Spleen (tissue), 13 donors: ENCODE results near the gene SLC17A4. TPM values are rescaled to one million over a fixed set of nuclear protein-coding genes. Genes with fewer than 3 reads are reported as not detected.

Experiments used
- DNase-seq: peaks from one replicate; pipeline ENCODE4 v3.0.0-alpha.2; 2020
- H3K27ac ChIP-seq, 8 donors: fragments of 200-600 bp; sonication (generic) in 7 of 8; 1 replicate in 4 of 8; 2 replicates in 4 of 8; pipeline versions ENCODE4 v1.5.0 to v1.8.0; 2016 to 2021; ENCODE audit warnings: inconsistent platforms in 4 of 8, mild to moderate bottlenecking in 4 of 8, moderate library complexity in 1 of 8
- H3K27me3 ChIP-seq, 7 donors: fragments of 200-600 bp; sonication (generic) in 6 of 7; replicated peaks in 1 of 7; 1 replicate in 4 of 7; 2 replicates in 3 of 7; pipeline versions ENCODE4 v1.5.0 to v1.8.0; 2016 to 2021; ENCODE audit warnings: inconsistent platforms in 3 of 7, mild to moderate bottlenecking in 1 of 7
- H3K36me3 ChIP-seq, 6 donors: fragments of 200-600 bp; sonication (generic) in 5 of 6; 1 replicate in 4 of 6; 2 replicates in 2 of 6; pipeline versions ENCODE4 v1.5.0 to v1.8.0; 2016 to 2021; ENCODE audit warnings: inconsistent platforms in 2 of 6
- H3K4me1 ChIP-seq, 6 donors: fragments of 200-600 bp; sonication (generic) in 5 of 6; 1 replicate in 3 of 6; 2 replicates in 3 of 6; pipeline versions ENCODE4 v1.5.0 to v1.8.0; 2016 to 2021; ENCODE audit warnings: inconsistent platforms in 3 of 6
- H3K4me3 ChIP-seq, 8 donors: fragments of 200-600 bp; sonication (generic) in 7 of 8; 1 replicate in 4 of 8; 2 replicates in 4 of 8; pipeline versions ENCODE4 v1.5.0 to v1.8.0; 2016 to 2021; ENCODE audit warnings: inconsistent platforms in 4 of 8, mild to moderate bottlenecking in 4 of 8, moderate library complexity in 2 of 8
- H3K9me3 ChIP-seq, 8 donors: fragments of 200-600 bp; sonication (generic) in 7 of 8; 1 replicate in 4 of 8; 2 replicates in 4 of 8; pipeline versions ENCODE4 v1.5.0 to v1.8.0; 2016 to 2021; ENCODE audit warnings: inconsistent platforms in 4 of 8
- CTCF ChIP-seq, 11 experiments: fragments of 200-600 bp in 7 of 11; fragments of 450-650 bp in 4 of 11; sonication (generic) in 4 of 11; IDR thresholded peaks in 8 of 11; conservative IDR thresholded peaks in 3 of 11; 1 replicate in 7 of 11; 2 replicates in 4 of 11; pipeline versions ENCODE4 v1.4.0 to v1.8.0; 2016 to 2021; ENCODE audit warnings: antibody characterized with exemption in 11 of 11, inconsistent platforms in 4 of 11, mild to moderate bottlenecking in 1 of 11
- POLR2A ChIP-seq, 3 donors: fragments of 450-650 bp; IDR thresholded peaks; one replicate each; pipeline ENCODE4 v1.5.1; 2017; ENCODE audit warnings: antibody characterized with exemption in 3 of 3, mild to moderate bottlenecking in 1 of 3
- POLR2AphosphoS5 ChIP-seq, 3 donors: sonication (generic); formaldehyde crosslinking; IDR thresholded peaks; one replicate each; pipeline ENCODE4 v1.5.1; 2017; ENCODE audit warnings: antibody characterized with exemption in 3 of 3
- WGBS, 5 donors: extraction: QIAGEN DNeasy Blood & Tissue Kit in 3 of 5; methylation state at CpG; one replicate each; pipeline versions ENCODE4 v1.1.5 to v1.1.7; 2013 to 2018; 5-methylcytosine and 5-hydroxymethylcytosine counted together
- intact Hi-C: fragments of 100-400 bp; cut with DNase I; formaldehyde crosslinking; loops from one replicate; pipeline ENCODE4 v1.15.0; 2023; ENCODE audit warnings: low total_unique reads
- long read RNA-seq, 2 donors: transcript quantifications; one replicate each; lab custom pipeline, GENCODE V29; 2026
- polyA plus RNA-seq, 3 donors: library from polyadenylated mRNA; stranded (reverse); fragments of 200-250 nt; gene quantifications; one replicate each; pipeline ENCODE4 v1.2.1, GENCODE V29; 2013
- total RNA-seq, 7 donors: library from RNA; depleted of rRNA in 3 of 7; stranded (reverse); fragments of >200 nt in 3 of 7; fragmentation: NEBNext Ultra II Directional in 4 of 7; extraction: Animal tissue kit (Norgen Biotek cat#: 25700) in 4 of 7; gene quantifications; one replicate each; pipeline versions ENCODE4 v1.1.0 to v1.2.1, GENCODE V29; 2016 to 2021
- donor health status: healthy with polysubstance abuse.
- donor health status: DM: no; HTN: no; CAD: no; lungs with moderate emphysema.
- donor health status: DM: no; HTN: no; CAD: no.
- donor health status: Bipolar disorder and iron deficiency.
- donor health status: healthy.
- donor health status: DM: no; HTN: no; CAD: no.
- donor health status: DM: yes; HTN: yes; CAD: no.

SLC17A4 gene, protein sequence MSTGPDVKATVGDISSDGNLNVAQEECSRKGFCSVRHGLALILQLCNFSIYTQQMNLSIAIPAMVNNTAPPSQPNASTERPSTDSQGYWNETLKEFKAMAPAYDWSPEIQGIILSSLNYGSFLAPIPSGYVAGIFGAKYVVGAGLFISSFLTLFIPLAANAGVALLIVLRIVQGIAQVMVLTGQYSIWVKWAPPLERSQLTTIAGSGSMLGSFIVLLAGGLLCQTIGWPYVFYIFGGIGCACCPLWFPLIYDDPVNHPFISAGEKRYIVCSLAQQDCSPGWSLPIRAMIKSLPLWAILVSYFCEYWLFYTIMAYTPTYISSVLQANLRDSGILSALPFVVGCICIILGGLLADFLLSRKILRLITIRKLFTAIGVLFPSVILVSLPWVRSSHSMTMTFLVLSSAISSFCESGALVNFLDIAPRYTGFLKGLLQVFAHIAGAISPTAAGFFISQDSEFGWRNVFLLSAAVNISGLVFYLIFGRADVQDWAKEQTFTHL
- not detected for total RNA-seq
- polyA plus RNA-seq = not detected
- long read RNA-seq, donor 1 = 0 reads
- long read RNA-seq, donor 2 = 0 reads

DNA sequence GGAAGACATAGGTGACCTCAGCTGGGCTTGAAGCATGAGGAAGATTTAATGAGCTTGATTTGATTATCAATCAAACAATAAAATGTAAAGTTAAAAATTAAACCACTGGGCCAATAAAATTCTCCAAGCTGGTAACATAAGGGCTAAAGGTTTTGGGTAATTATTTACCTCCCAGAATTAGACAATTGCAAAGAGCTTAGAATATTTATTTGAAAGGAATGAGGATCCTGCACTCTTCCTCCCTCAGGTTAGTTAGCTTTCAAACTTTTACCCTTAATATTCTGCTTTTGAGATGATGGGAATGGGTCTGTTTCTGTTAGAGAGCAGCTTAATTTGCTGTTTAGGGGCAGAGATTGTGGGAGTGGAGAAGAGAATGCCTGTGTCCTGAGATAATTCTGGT is at the start of gene SLC17A4:
Gene SLC17A4 (plus strand): TSS at position 208 of the 400 bp plus-strand sequence. CDS start 7,221 bp downstream, outside the sequence.
- Histone ChIP-seq H3K27me3 (no peaks in the 10 kb centered on the region), H3K36me3 (no peaks in the 10 kb centered on the region), H3K27ac (no peak within 1 kb of the TSS), H3K9me3 (no peaks in the 10 kb centered on the region), H3K4me1 (no peaks in the 10 kb centered on the region), H3K4me3 (no peak within 1 kb of the TSS)
- intact Hi-C loops = no loop called here
- TF ChIP-seq POLR2A (IDR thresholded peaks at IDR 0.05) (no peak), CTCF (IDR thresholded peaks at IDR 0.05 in 8 of 11, conservative IDR thresholded peaks at IDR 0.05 in 3 of 11) (no peak), POLR2AphosphoS5 (IDR thresholded peaks at IDR 0.05) (no peak)
- DNase-seq = no peak

DNA sequence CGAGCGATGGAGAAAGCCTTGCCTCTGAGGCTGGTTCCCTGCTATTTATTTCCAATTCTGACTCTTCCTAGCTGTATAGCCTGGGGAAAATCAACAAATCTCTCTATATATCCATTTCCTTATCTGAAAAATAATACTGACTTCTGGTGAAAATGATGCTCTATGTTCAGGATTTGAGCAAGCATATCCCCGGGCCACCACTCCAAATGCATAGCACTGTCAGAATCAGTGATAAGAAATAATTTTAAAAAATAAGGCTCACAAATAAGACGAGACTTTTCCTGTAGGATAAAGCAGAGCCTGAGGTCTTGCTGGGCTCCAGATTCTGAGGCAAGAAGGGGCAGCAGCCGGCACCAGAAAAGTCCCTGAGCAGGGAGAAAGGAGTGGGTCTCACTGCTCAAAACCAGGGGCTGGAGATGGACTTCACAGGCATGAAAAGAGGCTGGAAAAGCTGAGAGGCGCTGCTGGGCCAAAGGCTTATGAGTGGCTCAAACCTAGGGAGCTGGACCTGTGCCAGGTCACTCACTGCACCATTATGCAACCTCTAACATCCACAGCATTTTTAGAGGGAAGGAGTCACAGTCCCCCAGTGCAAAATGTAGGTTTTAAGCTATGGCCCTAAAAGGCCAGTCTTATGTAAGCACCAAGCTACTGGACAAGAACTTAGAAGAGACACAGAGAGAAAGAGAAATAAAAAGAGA is 48.1 kb upstream of the SLC17A4 start:
- WGBS, 5 donors = 80 to 91% (median 83%) methylated on average over 6 of the region's 6 CpGs
- H3K27ac ChIP-seq = no peak overlapping the region
- H3K4me3 ChIP-seq = no peak overlapping the region
- no peak for DNase-seq
- peaks cover 0 to 9% (median 0%) of the 10 kb centered on the region in 7 donors for H3K27me3 ChIP-seq
- no peaks in the 10 kb centered on the region for H3K4me1 ChIP-seq
- no peaks in the 10 kb centered on the region for H3K9me3 ChIP-seq
- TF ChIP-seq POLR2AphosphoS5 (IDR thresholded peaks at IDR 0.05) (no peak), CTCF (IDR thresholded peaks at IDR 0.05 in 8 of 11, conservative IDR thresholded peaks at IDR 0.05 in 3 of 11) (no peak), POLR2A (IDR thresholded peaks at IDR 0.05) (no peak)
- intact Hi-C loops = no loop called here
- no peaks in the 10 kb centered on the region for H3K36me3 ChIP-seq

- intact Hi-C loops = no loop called here
- Histone ChIP-seq H3K4me1 (no peaks in the 10 kb centered on the region), H3K36me3 (no peaks in the 10 kb centered on the region), H3K4me3 (no peak overlapping the region), H3K27me3 (peaks cover 0 to 9% (median 0%) of the 10 kb centered on the region in 7 donors), H3K27ac (no peak overlapping the region), H3K9me3 (no peaks in the 10 kb centered on the region)
- 87 to 95% (median 92%) methylated on average over 10 of the region's 10 CpGs for WGBS, 5 donors
- DNase-seq = no peak
- TF ChIP-seq POLR2AphosphoS5 (IDR thresholded peaks at IDR 0.05) (no peak), CTCF (IDR thresholded peaks at IDR 0.05 in 8 of 11, conservative IDR thresholded peaks at IDR 0.05 in 3 of 11) (no peak)
These were observed 44.8 kb upstream of the SLC17A4 start for GRCh38 chr6:25709761-25710160.

DNA sequence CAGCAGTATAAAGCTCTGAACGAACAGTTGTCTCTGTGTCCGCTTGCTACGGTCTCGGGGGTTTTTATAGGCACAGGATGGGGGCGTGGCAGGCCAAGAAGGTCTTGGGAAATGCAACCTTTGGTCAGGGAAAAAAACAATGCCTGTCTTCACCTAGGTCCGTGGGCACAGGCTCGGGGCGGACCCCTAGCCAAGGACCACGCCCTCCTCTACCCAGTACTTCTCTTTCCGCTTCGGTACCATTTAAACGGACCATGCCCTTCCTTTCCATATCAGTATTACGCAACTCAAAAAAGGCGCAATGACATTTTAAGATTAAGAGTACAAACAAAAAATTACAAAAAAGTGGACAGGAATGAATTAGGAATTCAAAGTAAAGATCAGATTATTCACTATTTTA is 44.3 kb upstream of the SLC17A4 start:
- Histone ChIP-seq H3K4me3 (no peak overlapping the region), H3K4me1 (no peaks in the 10 kb centered on the region), H3K9me3 (no peaks in the 10 kb centered on the region), H3K27me3 (peaks cover 0 to 9% (median 0%) of the 10 kb centered on the region in 7 donors), H3K36me3 (no peaks in the 10 kb centered on the region), H3K27ac (no peak overlapping the region)
- intact Hi-C loops = no loop called here
- no peak for DNase-seq
- 77 to 89% (median 81%) methylated on average over 14 of the region's 14 CpGs for WGBS, 5 donors
- TF ChIP-seq POLR2A (IDR thresholded peaks at IDR 0.05) (no peak), CTCF (IDR thresholded peaks at IDR 0.05 in 8 of 11, conservative IDR thresholded peaks at IDR 0.05 in 3 of 11) (no peak)
